Fibroblast of skin of back (primary cell): ENCODE measurements around the gene METTL24. TPM values are rescaled to one million over a fixed set of nuclear protein-coding genes. Genes with fewer than 3 reads are reported as not detected.
A peak's percentile ranks its signal among the peaks of the same experiment; 100 is the strongest.

ENCODE experiments used
- DNase-seq: peaks from one replicate; pipeline ENCODE4 v3.0.0-alpha.2; 2013
- polyA plus RNA-seq, 2 experiments: library from polyadenylated mRNA; unstranded; fragments of 120-200 nt; gene quantifications; one replicate each; pipeline ENCODE4 v1.2.1, GENCODE V29; 2013; ENCODE audit not compliant: insufficient read length in 2 of 2

Gene METTL24, protein sequence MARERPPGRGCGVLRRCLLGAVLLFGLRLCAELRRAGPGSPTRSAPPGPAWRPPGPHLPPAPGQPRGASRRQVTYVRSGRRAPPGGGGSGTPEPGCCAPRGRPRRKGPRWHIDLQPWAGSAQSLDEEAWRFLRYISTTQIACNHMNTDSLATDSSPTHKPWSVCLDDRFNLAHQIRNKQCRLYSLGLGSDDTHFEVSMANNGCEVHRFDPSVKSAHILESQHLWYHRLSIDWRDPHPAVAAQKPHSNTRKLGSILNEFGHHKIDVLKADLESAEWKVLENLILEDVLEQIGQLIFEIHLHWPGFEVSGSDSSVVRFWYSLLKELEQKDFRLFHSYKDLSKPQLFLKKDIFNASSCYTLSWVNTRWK
- not detected for polyA plus RNA-seq (2013, experiment 1 of 2; ENCODE audit: insufficient read length)
- polyA plus RNA-seq (2013, experiment 2 of 2; ENCODE audit: insufficient read length) = 0.13 TPM

DNA sequence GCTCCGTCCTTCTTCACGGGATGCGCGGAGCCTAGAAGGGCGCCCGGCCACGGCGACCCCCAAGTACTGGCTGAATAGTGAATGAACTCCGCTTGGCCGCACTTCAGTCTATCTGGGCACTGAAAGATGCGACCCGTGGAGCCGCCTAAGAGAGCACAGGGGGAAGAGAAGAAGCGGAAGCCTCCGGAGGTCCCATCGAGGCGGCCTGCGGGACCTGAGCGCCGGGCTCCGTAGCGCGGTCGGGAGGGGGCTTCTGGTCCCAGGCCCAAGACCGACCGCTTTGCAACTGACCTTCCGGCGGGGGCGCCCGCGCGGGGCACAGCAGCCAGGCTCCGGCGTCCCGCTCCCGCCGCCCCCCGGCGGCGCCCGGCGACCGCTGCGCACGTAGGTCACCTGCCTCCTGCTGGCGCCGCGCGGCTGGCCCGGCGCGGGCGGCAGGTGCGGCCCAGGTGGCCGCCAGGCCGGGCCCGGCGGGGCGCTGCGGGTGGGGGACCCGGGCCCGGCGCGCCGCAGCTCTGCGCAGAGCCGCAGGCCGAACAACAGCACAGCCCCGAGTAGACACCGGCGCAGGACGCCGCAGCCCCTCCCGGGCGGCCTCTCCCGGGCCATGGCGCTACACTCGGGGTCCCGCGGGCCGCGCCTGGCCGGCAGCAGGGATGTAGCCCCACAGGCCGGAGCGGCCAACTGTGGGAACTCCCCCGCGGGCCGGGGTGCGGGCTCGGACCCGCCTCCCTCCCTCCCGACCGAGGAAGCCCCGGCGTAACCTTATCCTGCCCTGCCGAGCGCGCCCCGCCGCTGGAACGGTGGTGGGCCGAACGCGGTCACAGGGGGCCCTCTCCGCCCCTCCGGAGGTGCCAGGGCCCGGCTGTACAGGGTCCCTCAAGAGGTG lies at the start of gene METTL24:
Gene METTL24, minus strand, starts transcription at position 686 of the 889 bp plus-strand sequence. Its CDS starts 77 bp downstream, at position 609.
- peak; percentile 7 for DNase-seq

- no peak for DNase-seq
Observed at GRCh38 chr6:110404607-110405006, 46.5 kb upstream of the METTL24 start.

GRCh38 chr6:110401585-110402176 lies 43.5 kb upstream of the METTL24 start:
- DNase-seq = no peak

DNA sequence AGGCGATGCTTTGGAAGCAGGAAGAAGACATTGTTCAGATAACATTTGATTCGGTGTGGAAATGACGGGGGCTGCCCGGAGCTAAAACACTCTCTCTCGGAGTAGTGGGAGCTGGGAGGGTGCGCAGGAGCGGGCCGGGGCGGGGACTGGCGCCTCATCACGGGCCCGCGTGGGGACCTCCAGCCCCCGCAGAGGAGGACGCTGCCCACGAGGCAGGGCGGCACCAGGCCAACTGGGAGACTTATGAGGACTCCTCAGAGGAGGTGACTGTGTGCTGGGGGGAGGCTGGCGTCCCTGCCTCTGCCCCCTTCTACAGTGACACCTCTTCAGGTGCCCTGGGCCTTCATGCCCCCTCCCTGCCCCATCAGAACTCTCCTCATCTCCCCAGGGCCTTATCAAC lies 42.1 kb upstream of the METTL24 start:
- no peak for DNase-seq

DNA sequence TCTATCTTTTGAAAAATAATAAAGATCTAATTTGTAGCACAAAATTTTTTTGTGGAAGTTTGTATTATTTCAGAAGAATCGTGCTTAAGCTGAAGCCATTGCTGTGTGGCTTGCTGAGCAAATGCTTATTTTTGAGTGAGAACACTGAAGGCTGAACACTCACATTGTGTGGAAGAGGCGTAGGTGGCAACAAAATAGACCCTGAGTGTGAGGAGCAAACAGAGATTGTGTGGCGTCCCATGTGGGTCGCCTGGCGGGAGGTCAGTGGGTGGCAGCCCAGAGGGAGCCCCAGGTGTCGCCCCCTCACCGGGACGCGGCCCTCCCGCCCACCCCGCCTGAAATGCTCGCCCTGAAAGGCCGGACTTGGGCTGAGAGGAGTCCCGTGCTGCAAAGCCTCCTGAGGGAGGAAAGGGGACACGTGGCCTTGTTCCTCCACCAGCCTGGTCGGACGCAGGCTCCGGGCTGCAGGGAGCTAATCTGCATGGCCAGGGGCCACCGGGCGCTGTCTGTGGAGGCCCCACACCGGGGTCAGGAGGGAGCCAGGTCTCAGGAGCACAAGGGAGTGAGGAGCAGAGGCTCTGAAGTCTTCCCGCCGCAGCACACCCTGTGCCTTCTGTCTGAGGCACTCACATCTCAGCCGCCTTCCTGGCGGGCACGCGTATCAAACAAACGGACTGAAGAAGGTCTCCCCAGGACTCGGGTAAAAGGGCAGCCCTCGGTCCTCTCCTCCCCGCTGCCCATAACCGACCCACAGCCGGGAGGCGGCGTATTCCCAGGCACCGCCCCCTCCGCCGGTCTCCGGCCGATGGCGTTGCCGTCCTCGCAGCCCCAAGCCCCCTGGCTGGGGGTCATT lies 41.3 kb upstream of the METTL24 start:
- DNase-seq = no peak

DNA sequence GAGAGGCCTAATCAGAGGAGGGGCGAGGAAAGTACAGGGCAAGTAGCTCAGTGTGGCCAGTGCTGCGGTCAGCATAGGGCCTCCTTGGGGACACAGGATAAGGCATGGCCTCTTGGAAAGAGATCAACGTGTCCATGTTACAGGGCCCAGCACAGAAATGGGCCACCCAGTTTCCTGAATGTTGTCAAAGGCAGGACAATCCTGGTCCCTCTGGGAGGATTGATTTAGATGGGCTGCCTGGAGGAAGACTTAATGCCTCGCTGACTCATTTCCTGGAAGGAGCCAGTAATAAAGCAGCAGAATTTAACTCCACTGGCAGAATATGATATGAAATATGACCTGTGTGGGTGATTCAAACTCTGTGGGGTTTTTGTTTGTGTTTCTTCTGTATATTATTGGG lies 40.6 kb upstream of the METTL24 start:
- peak; percentile 57 for DNase-seq

DNA sequence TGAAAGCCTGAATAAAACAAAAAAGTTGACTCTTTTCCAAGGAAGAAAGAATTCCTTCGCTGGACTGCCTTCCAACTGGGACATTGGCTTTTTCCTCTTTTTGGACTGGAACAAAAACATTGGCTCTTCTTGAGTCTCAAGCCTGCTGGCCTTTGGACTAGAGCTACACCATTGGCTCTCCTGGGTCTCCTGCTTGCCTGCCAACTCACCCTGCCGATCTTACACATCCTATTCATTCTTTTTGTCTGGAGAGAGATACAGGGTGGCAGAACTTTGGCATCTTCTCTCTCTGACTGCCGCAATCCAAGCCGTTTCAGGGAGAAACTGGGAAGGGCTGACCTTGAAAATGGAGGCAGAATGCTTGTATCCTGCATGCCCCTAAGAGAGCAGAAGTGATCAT lies 37.1 kb upstream of the METTL24 start:
- DNase-seq = no peak

DNA sequence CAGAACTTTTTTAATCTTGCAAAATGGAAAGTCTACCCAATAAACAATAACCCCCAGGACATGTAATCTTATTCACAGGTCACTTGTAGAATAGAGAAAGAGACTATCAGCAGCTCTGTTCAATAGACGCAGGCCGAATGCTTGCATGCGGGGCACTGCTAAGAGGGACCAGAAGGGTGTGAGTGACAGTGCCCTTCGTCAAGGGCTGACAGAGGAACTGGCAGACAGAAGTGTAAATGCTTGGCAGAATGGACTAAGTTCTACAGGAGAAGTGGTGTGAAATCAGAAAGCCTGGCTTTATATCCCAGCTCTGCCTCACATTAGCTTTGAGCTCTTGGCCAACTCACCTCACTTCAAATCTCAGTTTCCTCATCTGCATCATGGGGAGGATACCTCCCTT lies 36.3 kb upstream of the METTL24 start:
- DNase-seq = no peak

DNA sequence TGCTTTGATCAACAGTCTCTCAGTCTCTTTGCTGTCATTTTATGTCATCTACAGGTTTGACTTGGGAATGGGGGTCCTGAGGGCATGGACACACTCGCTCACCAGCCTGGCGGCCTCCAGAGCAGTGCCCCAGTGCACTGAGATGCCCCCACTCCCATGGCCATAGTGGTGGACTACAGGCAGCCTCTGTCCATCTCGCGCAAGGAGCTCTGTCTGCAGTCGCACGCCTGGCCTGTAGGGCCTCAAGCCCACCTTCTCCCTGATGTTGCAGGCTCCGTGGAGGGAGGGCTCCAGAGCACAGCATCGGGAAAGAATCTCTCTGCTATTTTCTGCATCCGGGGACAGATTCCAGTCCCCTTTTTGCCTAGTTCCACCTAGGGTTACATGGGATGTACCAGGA lies 34.6 kb upstream of the METTL24 start:
- DNase-seq = no peak

DNA sequence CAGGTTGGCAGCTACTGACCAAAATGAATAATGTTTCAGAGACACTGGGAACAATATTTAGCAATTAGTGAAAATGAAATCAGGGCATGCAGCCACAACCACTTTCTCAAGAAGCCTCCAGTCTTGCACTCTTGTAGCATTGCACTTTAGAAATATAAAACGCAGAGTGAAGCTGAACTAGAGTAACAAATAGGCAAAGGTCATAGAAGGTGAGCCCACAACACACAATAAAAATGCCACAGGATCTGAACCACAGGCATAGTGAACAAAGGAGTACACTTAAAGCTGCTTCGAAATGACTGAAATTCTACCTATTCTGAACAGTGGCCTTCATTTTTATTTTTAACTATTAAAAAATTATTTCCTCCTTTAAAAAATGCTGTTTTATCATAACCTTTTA lies 32.3 kb upstream of the METTL24 start:
- no peak for DNase-seq

DNA sequence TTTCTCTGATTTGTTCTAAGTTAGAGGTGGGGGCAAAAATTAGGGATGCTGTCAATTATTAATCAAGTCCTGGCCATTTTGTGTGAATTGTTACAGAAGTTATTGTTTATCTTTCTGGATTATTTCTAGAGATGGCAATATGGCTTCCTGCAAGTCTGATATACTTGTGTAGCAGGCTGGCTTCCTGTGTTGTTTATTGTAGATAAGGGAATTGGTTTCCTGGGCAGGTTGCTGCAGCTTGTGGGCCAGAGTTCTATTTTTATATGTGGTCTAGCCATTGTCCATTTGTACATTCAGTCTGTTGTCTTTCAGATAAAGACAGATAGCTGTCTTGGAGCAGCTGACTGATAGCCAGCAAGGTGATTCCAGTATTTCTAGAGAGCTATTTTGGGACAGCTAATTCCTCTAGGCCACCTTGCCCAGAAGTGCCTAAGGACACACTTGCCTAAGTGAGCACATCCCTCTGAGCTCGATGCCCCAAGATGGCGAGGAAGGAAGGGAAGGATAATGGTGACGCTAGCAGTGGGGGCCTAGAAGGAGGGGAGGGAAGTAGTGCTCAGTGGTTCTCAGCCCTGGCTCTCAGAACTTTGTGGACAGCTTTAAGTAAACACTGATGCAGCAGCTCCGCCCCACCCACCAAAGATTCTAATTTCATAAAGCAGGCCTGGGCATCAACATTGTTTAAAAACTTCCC lies 31.7 kb upstream of the METTL24 start:
- no peak for DNase-seq

- no peak for DNase-seq
Observed at GRCh38 chr6:110387986-110388385, 29.8 kb upstream of the METTL24 start.

DNA sequence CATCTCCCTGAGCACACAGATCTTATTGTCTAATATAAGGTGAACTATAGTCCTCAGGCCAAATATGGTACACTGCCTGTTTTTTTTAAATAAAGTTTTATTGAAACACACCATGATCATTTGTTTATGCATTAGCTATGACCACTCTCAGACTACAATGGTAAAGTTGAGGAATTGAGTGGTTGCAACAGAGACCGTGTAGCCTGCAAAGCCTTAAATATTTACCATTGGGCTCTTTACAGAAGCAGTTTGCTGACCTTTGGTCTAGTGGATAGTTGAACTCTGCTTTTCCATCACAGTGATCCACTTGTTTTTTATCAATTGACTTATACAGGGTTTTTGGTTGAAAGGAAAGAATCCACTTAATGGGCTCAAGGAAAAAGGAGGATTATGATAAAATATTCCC lies 27.3 kb upstream of the METTL24 start:
- no peak for DNase-seq

DNA sequence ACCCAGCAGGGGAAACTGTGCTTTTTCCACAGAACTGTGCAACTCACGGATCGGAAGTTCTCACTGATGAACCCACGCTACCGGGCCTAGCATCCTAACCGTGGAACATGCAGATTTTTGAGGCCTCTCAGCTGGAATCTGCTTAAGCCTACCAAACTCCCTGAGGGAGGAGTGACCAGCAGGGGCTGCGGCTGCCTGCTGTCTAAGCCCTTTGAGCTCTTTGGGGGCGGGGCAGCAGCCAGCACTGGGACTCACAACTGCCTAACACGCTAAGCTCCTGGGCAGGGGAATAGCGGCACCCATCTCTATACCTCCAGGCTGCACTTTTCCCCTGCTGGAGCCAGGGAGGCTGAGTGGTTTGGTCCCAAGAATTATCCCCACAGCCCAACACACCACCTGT lies 20.4 kb upstream of the METTL24 start:
- no peak for DNase-seq

GRCh38 chr6:110369066-110369465 lies 10.9 kb upstream of the METTL24 start:
- no peak for DNase-seq

DNA sequence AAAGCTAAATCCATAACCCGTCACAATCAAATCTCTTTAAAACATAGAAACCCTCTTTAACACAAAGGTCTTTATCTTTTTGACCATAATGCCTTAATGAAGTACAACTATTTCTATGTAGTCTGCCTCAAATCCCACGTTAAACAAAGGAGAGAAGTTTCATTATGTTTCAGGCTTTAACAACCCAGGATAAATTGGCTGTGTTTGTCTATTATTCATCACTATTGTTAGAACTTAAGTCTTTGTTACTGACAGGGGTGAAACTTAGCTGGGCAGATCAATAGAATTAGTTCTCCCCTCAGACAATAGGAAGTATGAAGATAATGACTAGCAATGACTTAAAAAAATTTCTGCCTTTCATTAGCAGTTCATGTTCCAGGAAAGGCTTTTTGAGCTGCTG lies 10.1 kb upstream of the METTL24 start:
- no peak for DNase-seq

- DNase-seq = no peak
Observed at GRCh38 chr6:110367825-110368224, 9.7 kb upstream of the METTL24 start.

GRCh38 chr6:110366975-110367374 lies 8.8 kb upstream of the METTL24 start:
- no peak for DNase-seq

DNA sequence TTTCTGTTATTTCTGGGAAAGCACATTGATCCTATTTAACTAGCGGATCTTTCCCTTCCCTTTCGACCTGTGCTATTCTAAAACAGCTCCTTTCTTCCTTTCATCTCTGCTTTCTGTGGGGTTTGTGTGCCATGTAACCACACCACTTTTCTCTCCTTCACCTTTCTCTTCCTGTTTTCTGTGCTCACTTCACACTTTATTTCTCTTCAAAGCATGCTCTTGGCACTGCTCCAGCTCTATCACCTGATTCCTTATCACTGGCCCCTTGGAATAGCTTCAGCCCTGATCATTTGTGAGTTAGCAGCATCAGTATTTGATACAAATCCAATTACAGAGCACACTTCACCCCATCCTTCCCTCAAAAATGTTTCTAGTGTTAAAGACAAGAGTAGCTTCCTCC lies 8.1 kb upstream of the METTL24 start:
- no peak for DNase-seq

DNA sequence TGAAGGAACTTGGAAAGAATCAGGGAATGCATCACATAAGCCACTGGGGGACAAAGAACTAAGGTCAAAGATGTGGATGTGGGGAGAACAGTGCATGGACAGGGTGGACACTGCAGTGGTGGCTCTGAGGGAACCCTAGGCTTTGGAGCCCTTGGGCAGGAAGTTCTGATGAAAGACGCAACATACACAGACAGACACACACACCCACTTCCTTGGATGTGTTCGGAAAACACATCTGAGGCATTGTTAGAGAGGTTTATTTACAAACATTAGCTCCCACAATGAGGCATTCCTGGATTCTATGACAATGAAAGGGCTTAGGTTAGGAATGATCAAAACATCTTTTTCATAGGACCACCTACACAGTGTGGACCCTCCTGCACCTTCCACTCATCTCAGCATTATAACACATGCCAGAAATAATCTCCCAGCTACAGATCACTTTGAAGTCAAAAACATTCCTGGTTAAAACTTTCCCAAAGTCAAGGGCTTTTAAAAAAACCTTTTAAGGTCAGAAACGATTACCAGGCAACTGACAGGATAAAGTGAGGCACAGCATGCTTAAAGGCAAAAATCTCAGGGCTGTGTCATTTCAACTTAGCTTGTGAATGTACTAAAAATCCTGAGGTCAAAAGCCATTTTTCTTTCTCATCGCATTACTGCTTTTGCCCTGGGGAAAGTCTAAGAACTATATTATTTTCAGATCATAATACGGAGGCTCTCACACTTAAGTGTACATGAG lies 6.4 kb upstream of the METTL24 start:
- no peak for DNase-seq

DNA sequence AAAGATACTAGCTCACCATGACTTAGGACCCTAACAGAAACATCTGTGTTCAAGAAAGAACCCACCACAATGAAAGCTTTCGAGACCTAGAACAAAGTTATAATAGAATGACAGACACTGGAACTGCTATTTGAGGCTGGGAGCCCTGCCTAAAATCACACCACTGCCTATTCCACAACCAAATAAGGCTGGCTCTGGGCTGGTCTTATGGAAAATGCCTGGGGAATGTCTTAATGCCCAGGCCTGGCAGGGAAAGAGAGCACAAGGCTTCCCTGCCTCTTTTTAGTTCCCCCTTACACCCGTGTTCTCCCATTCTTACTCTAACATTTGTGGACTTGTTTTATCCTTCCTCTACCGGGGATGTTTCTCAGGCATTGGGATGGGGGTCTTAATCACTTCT lies 5.6 kb upstream of the METTL24 start:
- DNase-seq = peak; percentile 50
